Motor neuron (in vitro differentiated cells): ENCODE measurements around the gene PF4V1. TPM values are rescaled to one million over a fixed set of nuclear protein-coding genes. Genes with fewer than 3 reads are reported as not detected.

Source experiments
- ATAC-seq, 8 experiments: fragments of 200-7000 bp; cut with Tn5 transposase; replicated peaks in 6 of 8; 2 replicates each; pipeline ENCODE4 v1.8.0; 2021; ENCODE audit warnings: mild to moderate bottlenecking in 8 of 8, moderate library complexity in 8 of 8
- H3K27ac ChIP-seq, 2 donors: fragments of 250-450 bp; sonication (Bioruptor Pico); 2 replicates each; pipeline ENCODE4 v1.9.0; 2021; ENCODE audit warnings: antibody characterized with exemption in 2 of 2, mild to moderate bottlenecking in 2 of 2, moderate library complexity in 1 of 2
- H3K4me1 ChIP-seq, 2 donors: fragments of 250-450 bp; sonication (Bioruptor Pico); replicated peaks in 1 of 2; 2 replicates each; pipeline ENCODE4 v1.6.1; 2021; ENCODE audit warnings: antibody characterized with exemption in 2 of 2, mild to moderate bottlenecking in 2 of 2, moderate library complexity in 1 of 2
- H3K4me3 ChIP-seq, 5 donors: fragments of 250-450 bp; sonication (Bioruptor Pico); 2 replicates each; pipeline ENCODE4 v1.9.0; 2021; ENCODE audit warnings: antibody characterized with exemption in 5 of 5, mild to moderate bottlenecking in 5 of 5, moderate library complexity in 4 of 5
- WGBS, 10 experiments: fragments of 450-650 bp; shearing (Covaris generic); methylation state at CpG; one replicate each; pipeline ENCODE4 v1.0.0; 2022; 5-methylcytosine and 5-hydroxymethylcytosine counted together
- in situ Hi-C, 9 experiments: fragments of 400-800 bp; cut with MboI; loops; one replicate each; pipeline ENCODE4 v1.15.0; 2021; ENCODE audit warnings: low sequenced_read_pairs in 9 of 9, low pct_unique_long_range_greater_than_20kb in 2 of 9; ENCODE audit not compliant: unreplicated experiment in 9 of 9
- total RNA-seq, 8 experiments: library from RNA; unstranded; fragments of 300-600 nt; gene quantifications; 2 replicates each; pipeline versions ENCODE4 v1.2.3 to v1.2.4, GENCODE V29; 2022

Gene PF4V1
- total RNA-seq, 8 experiments from 2014 or later, result not detected

DNA sequence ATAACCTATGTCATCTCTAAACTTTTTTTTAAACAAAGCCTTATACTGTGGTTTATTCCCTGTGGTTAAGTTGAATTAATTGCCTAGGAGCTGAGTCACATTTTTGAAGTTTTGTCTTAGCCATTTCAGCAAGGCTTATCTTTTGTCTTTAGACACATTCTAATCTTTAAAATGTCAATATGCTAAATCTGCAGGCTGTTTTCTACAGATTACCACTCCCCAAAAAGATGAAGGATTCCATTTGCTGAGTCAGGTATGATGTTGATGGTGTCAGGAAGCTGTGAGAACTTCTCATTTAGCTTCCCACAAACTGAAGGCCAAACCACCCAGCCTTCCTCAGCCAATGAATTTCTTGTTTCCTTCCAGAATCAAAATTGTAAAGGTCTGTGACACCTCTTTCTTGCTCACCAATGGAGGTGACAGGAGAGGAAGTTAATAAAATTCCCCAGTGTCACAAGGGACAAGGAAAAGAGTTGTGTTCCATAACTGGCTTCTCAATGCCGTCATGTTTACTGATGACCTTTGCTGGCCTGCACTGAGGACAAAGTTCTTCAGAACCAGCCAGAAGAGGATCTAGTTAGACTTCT is 20.4 kb upstream of the PF4V1 start:
- in situ Hi-C loops, result no loop called here
- H3K27ac ChIP-seq, result no peak overlapping the region
- 80 to 100% (median 86%) methylated on average over 1 of the region's 1 CpG; no CpG with 5 or more reads in 5 of the 10 experiments for WGBS, 10 experiments
- no peak for ATAC-seq
- no peaks in the 10 kb centered on the region for H3K4me1 ChIP-seq
- no peak overlapping the region for H3K4me3 ChIP-seq

GRCh38 chr4:73836373-73837279 is 16.5 kb upstream of the PF4V1 start, which contains the start of gene CXCL6:
TSS of gene CXCL6 (plus strand) at chr4:73836678. CDS start at chr4:73836751, 73 bp downstream.
- ATAC-seq, result peak in 7 of 8 experiments; percentile 32 to 98 (median 71)
- Histone ChIP-seq H3K4me3 (peak within 1 kb of the TSS; percentile 20 to 26 (median 21)), H3K27ac (no peak within 1 kb of the TSS), H3K4me1 (no peaks in the 10 kb centered on the region)
- 0 to 72% (median 21%) methylated on average over 1 to 13 of the region's 41 CpGs; no CpG with 5 or more reads in 1 of the 10 experiments for WGBS, 10 experiments
- in situ Hi-C loops, result no loop called here

DNA sequence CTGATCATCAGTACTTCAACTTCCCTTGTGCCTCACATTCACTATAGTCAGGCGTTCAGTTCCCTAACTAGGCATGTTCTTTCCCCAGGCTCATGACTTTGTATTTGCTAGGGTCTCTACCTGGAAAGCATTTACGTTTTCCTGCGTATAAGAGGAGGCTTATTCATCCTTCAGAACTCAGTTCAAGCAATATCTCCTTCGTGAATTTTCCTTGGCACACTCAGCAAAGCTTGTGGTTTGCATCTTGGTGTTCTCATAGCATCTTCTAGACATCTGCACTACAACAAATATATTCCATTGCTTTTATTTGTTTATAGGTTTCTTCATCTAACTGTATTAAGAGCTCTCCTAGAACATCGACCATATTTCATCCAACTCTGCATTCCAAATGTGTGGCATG is 14.0 kb upstream of the PF4V1 start:
- 27 to 93% (median 82%) methylated on average over 1 to 5 of the region's 5 CpGs for WGBS, 10 experiments
- no peak for ATAC-seq

DNA sequence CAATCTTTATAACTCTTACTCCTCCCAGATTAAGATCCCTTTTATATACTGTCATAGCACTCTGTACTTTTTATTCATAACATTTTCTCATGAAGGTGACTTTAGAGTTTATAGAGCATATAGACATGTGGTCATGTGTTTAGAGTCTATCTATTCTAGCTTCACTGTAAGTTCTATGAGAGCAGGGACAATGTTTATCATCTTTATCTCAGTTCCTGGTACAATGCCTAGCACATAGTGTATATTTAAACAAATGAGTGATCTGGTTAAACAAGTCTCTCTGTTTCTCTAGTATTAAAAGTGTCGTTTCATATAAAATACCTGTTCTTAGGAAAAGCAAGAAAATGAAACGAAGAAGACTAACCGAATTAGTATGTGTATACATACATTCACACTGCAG is 13.4 kb upstream of the PF4V1 start:
- in situ Hi-C loops, result no loop called here

More for the DNA sequence above, 14.0 kb upstream of the PF4V1 start:
- Histone ChIP-seq H3K4me3 (no peak overlapping the region), H3K27ac (no peak overlapping the region), H3K4me1 (no peaks in the 10 kb centered on the region)
- in situ Hi-C loops, result no loop called here

DNA sequence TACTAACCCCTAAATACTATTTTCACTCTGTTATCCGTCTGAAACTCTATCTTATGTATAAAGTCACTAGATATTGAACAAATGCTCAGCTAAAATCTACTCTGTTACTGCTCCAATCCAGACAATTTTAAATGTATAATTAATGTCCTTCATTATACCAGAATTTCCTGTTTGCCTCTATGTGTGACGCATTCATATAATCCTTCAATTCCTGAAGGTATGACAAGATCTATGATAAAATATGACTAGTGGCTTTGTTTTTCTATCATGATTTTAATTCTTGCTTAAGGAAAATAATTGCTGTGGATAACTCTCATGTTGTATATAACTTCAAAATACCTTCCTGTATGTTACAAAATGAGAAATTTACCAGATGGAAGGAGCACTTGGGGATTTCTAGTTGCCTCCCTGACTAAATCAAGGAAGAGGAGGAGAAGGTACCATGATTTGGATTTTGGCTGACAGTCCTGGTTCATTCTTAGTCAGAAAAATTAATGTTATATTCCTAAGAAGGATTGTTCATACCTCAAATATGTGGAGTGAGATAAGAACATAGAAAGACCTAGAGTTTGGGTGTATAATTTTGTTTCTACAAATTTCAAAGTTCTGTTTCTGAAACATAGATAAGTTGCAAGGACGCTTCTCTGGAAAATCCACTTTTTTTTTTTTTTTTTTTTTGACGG is 11.7 kb upstream of the PF4V1 start:
- Histone ChIP-seq H3K27ac (no peak overlapping the region), H3K4me3 (no peak overlapping the region), H3K4me1 (no peaks in the 10 kb centered on the region)
- in situ Hi-C loops, result no loop called here
- WGBS, 10 experiments, result 54 to 100% (median 89%) methylated on average over 2 to 4 of the region's 4 CpGs; no CpG with 5 or more reads in 1 of the 10 experiments
- ATAC-seq, result no peak

More for the DNA sequence above, 13.4 kb upstream of the PF4V1 start:
- Histone ChIP-seq H3K4me3 (no peak overlapping the region), H3K4me1 (no peaks in the 10 kb centered on the region), H3K27ac (no peak overlapping the region)
- 53 to 100% (median 85%) methylated on average over 1 to 3 of the region's 3 CpGs for WGBS, 10 experiments
- no peak for ATAC-seq

GRCh38 chr4:73842696-73843095 is 10.4 kb upstream of the PF4V1 start:
- ATAC-seq, result no peak
- Histone ChIP-seq H3K4me1 (no peaks in the 10 kb centered on the region), H3K4me3 (no peak overlapping the region), H3K27ac (no peak overlapping the region)
- in situ Hi-C loops, result no loop called here

GRCh38 chr4:73843369-73843768 is 9.7 kb upstream of the PF4V1 start:
- Histone ChIP-seq H3K27ac (no peak overlapping the region), H3K4me1 (no peaks in the 10 kb centered on the region), H3K4me3 (no peak overlapping the region)
- ATAC-seq, result peak in 2 of 8 experiments; percentile 20 to 57
- in situ Hi-C loops, result no loop called here

DNA sequence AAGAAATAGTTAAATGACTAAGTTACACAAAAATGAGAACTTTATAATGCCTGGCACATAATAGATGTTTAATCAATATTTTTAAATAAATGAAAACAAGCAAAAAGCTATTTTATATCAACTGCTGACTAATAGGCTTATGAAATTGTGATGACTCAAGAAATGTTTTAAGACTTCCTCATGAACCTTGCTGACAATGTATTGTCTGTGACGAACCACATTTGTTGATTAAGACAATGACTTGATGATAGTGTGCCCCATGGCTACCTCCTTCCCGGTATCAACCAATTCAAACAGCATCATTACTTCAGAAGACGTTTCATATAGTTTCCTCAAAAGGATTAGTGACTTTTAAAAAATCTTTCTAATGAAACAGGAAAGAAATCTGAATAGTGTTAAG is 8.8 kb upstream of the PF4V1 start:
- Histone ChIP-seq H3K4me1 (no peaks in the 10 kb centered on the region), H3K27ac (no peak overlapping the region), H3K4me3 (no peak overlapping the region)
- in situ Hi-C loops, result no loop called here
- no peak for ATAC-seq
- WGBS, 10 experiments, result 0 to 94% (median 81%) methylated on average over 1 to 3 of the region's 3 CpGs; no CpG with 5 or more reads in 1 of the 10 experiments

- Histone ChIP-seq H3K27ac (no peak overlapping the region), H3K4me3 (no peak overlapping the region), H3K4me1 (no peaks in the 10 kb centered on the region)
- in situ Hi-C loops, result no loop called here
- ATAC-seq, result no peak
- WGBS, 10 experiments, result 47 to 80% (median 67%) methylated on average over 1 to 2 of the region's 2 CpGs; no CpG with 5 or more reads in 2 of the 10 experiments
These were observed 8.3 kb upstream of the PF4V1 start for GRCh38 chr4:73844806-73845205.

DNA sequence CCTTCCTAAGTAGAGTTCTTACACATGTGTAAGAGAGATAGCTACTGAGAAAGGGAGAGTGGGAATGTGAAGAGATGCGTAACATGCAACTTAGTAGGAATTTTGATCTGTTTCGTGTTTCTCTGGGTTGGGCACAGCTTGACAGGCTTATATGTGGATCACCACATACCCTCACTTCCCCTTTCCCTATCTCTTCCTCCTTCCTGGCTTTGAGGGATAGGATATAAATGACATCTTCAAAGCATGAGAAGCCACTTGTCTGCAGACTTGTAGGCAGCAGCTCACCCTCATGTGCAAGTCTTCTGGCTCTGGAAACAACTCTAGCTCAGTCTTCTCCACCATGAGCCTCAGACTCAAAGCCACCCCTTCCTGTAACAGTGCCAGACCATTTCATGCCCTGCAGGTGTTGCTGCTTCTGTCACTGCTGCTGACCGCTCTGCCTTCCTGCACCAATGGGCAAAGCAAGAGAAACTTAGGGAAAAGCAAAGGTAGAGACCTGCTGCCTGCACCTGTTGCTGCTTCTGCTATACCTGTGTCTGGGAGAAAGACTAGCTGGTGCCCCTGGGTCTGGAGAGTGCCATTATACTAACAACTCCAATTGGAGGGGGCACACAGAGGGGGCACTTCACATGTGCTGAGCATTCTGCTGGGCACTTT is 5.4 kb upstream of the PF4V1 start:
- WGBS, 10 experiments, result 64 to 100% (median 94%) methylated on average over 1 to 3 of the region's 3 CpGs; no CpG with 5 or more reads in 3 of the 10 experiments
- no peak overlapping the region for H3K27ac ChIP-seq
- ATAC-seq, result no peak
- H3K4me1 ChIP-seq, result no peaks in the 10 kb centered on the region
- in situ Hi-C loops, result no loop called here
- H3K4me3 ChIP-seq, result no peak overlapping the region

- 0 to 100% (median 100%) methylated on average over 1 of the region's 1 CpG; no CpG with 5 or more reads in 5 of the 10 experiments for whole genome bisulfite sequencing, 10 experiments
- H3K27ac ChIP-seq, result no peak overlapping the region
- in situ Hi-C loops, result no loop called here
- ATAC-seq, result no peak
- no peaks in the 10 kb centered on the region for H3K4me1 ChIP-seq
- no peak overlapping the region for H3K4me3 ChIP-seq
These were observed 4.8 kb upstream of the PF4V1 start for GRCh38 chr4:73848183-73848777.

DNA sequence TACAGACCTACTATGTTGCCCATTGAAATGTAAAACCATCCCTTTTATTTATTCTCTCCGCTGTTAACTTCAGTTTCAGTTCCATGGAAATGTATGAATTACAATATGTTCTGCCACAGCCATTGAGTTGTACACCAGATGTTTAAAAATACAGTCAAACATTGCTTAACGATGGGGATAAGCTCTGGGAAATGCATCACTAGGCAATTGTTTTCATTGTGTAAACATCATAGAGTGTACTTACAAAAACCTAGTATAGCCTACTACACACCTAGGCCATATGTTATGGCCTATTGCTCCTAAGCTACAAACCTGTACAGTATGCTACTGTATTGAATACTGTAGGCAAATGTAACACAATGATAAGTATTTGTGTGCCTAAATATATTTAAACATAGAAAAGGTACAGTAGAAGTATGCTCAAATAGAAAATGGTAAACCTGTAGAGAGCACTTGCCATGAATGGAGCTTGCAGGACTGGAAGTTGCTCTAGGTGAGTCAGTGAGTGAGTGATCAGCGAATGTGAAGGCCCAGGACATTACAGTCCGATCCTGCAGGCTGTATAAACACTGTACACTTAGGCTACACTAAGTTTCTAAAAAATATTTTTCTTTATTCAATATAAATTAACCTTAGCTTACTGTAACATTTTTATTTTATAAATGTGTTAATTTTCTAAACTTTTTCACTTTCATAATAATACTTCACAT is 2.7 kb upstream of the PF4V1 start:
- no peaks in the 10 kb centered on the region for H3K4me1 ChIP-seq
- no peak overlapping the region for H3K27ac ChIP-seq
- WGBS, 10 experiments, result 38 to 94% (median 69%) methylated on average over 2 to 4 of the region's 4 CpGs; no CpG with 5 or more reads in 1 of the 10 experiments
- ATAC-seq, result no peak
- in situ Hi-C loops, result loop anchor here in 1 of 9 experiments (25.0 kb wide), 1 partner anchor 113 kb away; the partner anchor contains the start of gene CXCL8
- no peak overlapping the region for H3K4me3 ChIP-seq
